GM12878 (cell line): ENCODE results near the gene SAP25. TPM values are rescaled to one million over a fixed set of nuclear protein-coding genes. Genes with fewer than 3 reads are reported as not detected.

Source experiments
- ATAC-seq: fragments of 200-7000 bp; cut with Tn5 transposase; 3 replicates; pipeline ENCODE4 v1.9.1; 2020; ENCODE audit warnings: mild to moderate bottlenecking, moderate library complexity
- BruUV-seq: library from RNA; stranded (reverse); fragments of 400-500 nt; replicated peaks from 2 replicates; lab custom pipeline; 2021; lab: Mats Ljungman, UMichigan
- CTCF ChIA-PET: fragments of 300-600 bp; sonication (Branson Sonifier 250); formaldehyde crosslinking; extraction: SDS; loops from one replicate; lab custom pipeline; 2021; ENCODE audit warnings: inconsistent platforms; lab: Yijun Ruan, JAX
- POLR2A ChIA-PET: fragments of 350-600 bp; formaldehyde crosslinking; extraction: SDS; loops from one replicate; lab custom pipeline; 2021; ENCODE audit warnings: inconsistent platforms; lab: Charles Lee
- RAD21 ChIA-PET: fragments of 300-600 bp; sonication (Branson Sonifier 250); formaldehyde crosslinking; loops from one replicate; lab custom pipeline; 2023; ENCODE audit warnings: antibody characterized with exemption; ENCODE audit not compliant: unreplicated experiment; lab: Charles Lee
- SMC1A ChIA-PET: fragments of 300-600 bp; sonication (Branson Sonifier 250); formaldehyde crosslinking; loops from one replicate; lab custom pipeline; 2023; ENCODE audit not compliant: unreplicated experiment, uncharacterized antibody; lab: Charles Lee
- DNase-seq: peaks from one replicate; pipeline ENCODE4 v3.0.0-alpha.2; 2011; ENCODE audit warnings: low read depth, low spot score
- FAIRE-seq: peaks from 3 replicates; lab custom pipeline; 2011; peaks lifted over from hg19 to GRCh38; lab: Jason Lieb, UNC
- H2AFZ ChIP-seq: 2 replicates; pipeline ENCODE4 v1.6.0; 2011; ENCODE audit warnings: low read depth, low read length, control low read depth; ENCODE audit not compliant: control insufficient read depth
- H3K27ac ChIP-seq: 2 replicates; pipeline ENCODE4 v1.5.1; 2011; ENCODE audit warnings: control low read depth; ENCODE audit not compliant: control insufficient read depth, insufficient read depth
- H3K27me3 ChIP-seq, 2 experiments: replicated peaks in 1 of 2; 2 replicates each; pipeline versions ENCODE4 v1.6.0 to v1.6.1; 2011; ENCODE audit warnings: low read length in 1 of 2; ENCODE audit not compliant: control insufficient read depth in 2 of 2, insufficient read depth in 2 of 2
- H3K36me3 ChIP-seq, 2 experiments: 2 replicates each; pipeline ENCODE4 v1.5.1; 2011; ENCODE audit warnings: low read length in 1 of 2; ENCODE audit not compliant: control insufficient read depth in 2 of 2, insufficient read depth in 2 of 2
- H3K4me1 ChIP-seq: 2 replicates; pipeline ENCODE4 v1.6.1; 2011; ENCODE audit warnings: mild to moderate bottlenecking, low read length, moderate library complexity, mixed read lengths; ENCODE audit not compliant: control insufficient read depth, insufficient read depth
- H3K4me2 ChIP-seq: 2 replicates; pipeline ENCODE4 v1.6.0; 2011; ENCODE audit warnings: control low read depth; ENCODE audit not compliant: control insufficient read depth, insufficient read depth
- H3K4me3 ChIP-seq: fragments of 200-600 bp; sonication (generic); 2 replicates; pipeline ENCODE4 v1.5.1; 2016
- H3K79me2 ChIP-seq: 2 replicates; pipeline ENCODE4 v1.6.0; 2011; ENCODE audit warnings: low read length; ENCODE audit not compliant: control insufficient read depth, insufficient read depth
- H3K9ac ChIP-seq: 2 replicates; pipeline ENCODE4 v1.8.0; 2011; ENCODE audit warnings: low read length, control low read depth, mixed read lengths; ENCODE audit not compliant: control insufficient read depth, insufficient read depth
- H3K9me3 ChIP-seq: replicated peaks from 3 replicates; pipeline ENCODE4 v1.5.1; 2011; ENCODE audit warnings: mild to moderate bottlenecking, low read length; ENCODE audit not compliant: control insufficient read depth, insufficient read depth
- H4K20me1 ChIP-seq: 2 replicates; pipeline ENCODE4 v1.6.0; 2011; ENCODE audit not compliant: control insufficient read depth, insufficient read depth
- ASH2L ChIP-seq: fragments of 300-600, 200-600 bp; sonication (generic); IDR thresholded peaks from 2 replicates; pipeline ENCODE4 v1.6.1; 2017; ENCODE audit warnings: low read depth, mild to moderate bottlenecking, borderline replicate concordance
- EED ChIP-seq: sonication (generic); IDR thresholded peaks from 2 replicates; pipeline ENCODE4 v1.6.1; 2016; ENCODE audit warnings: antibody characterized with exemption, low read depth
- MEF2B ChIP-seq: fragments of 450-650 bp; IDR thresholded peaks from 2 replicates; pipeline ENCODE4 v1.6.1; 2018; ENCODE audit warnings: mild to moderate bottlenecking, moderate library complexity; ENCODE audit not compliant: partially characterized antibody, poor library complexity, severe bottlenecking
- RBBP5 ChIP-seq: fragments of 200-600 bp; sonication (generic); conservative IDR thresholded peaks from 2 replicates; pipeline ENCODE4 v1.6.1; 2016
- STAT3 ChIP-seq: IDR thresholded peaks from 2 replicates; pipeline ENCODE4 v1.6.1; 2011; ENCODE audit warnings: low read depth, low read length, improper control_type of control experiment
- ZNF384 ChIP-seq: IDR thresholded peaks from 2 replicates; pipeline ENCODE4 v1.6.1; 2012; ENCODE audit warnings: low read depth, mild to moderate bottlenecking, low read length, improper control_type of control experiment, borderline replicate concordance
- ZNF622 ChIP-seq: fragments of 450-650 bp; IDR thresholded peaks from 2 replicates; pipeline ENCODE4 v1.6.1; 2017; ENCODE audit warnings: mild to moderate bottlenecking, inconsistent platforms
- WGBS: methylation state at CpG from one replicate; pipeline ENCODE4 v1.1.6; 2016; ENCODE audit warnings: low lambda C conversion rate; ENCODE audit not compliant: insufficient replicate concordance, insufficient coverage; ENCODE audit errors: missing lambda C conversion rate; 5-methylcytosine and 5-hydroxymethylcytosine counted together
- in situ Hi-C: fragments of 300-500 bp; cut with MboI; formaldehyde crosslinking; loops from 9 replicates; pipeline ENCODE4 v1.14.3; 2018; ENCODE audit warnings: mixed read lengths
- intact Hi-C: fragments of 100-400 bp; cut with micrococcal nuclease; formaldehyde crosslinking; loops from one replicate; pipeline ENCODE4 v1.14.2; 2022; ENCODE audit not compliant: unreplicated experiment
- polyA plus RNA-seq, 11 experiments: library from polyadenylated mRNA; depleted of rRNA in 4 of 11; unstranded in 6 of 11; stranded (reverse) in 5 of 11; fragments of >200 nt; fragmentation: Nextera tagmentation in 4 of 11; fragmentation: Illumina TruSeq in 1 of 11; extraction: Ambion mirVana in 4 of 11; extraction: Trizol in 1 of 11; gene quantifications; 1 replicate in 1 of 11; 2 replicates in 10 of 11; pipeline versions ENCODE4 v1.2.1 to v1.2.3, GENCODE V29; 2011 to 2016; ENCODE audit warnings: inconsistent platforms in 2 of 11, missing spikeins in 2 of 11, low read depth in 1 of 11
- total RNA-seq, 4 experiments: library from RNA; depleted of rRNA in 3 of 4; stranded (reverse); fragments of >200 nt in 3 of 4; fragmentation: Illumina TruSeq in 1 of 4; extraction: Trizol in 1 of 4; gene quantifications; 2 replicates each; pipeline versions ENCODE4 v1.2.1 to v1.2.3, GENCODE V29; 2013 to 2021
- TF ChIP-seq, protein P1 (sequence below): fragments of 450-650 bp; IDR thresholded peaks from 2 replicates; pipeline ENCODE4 v1.6.1; 2017; ENCODE audit warnings: mild to moderate bottlenecking, moderate library complexity

SAP25 gene
- total and polyA plus RNA-seq, 10 of the 15 experiments (the other 5 are each of a cell fraction or from before 2014, with no cell fraction given), result 0.14 to 8.6 (median 1.1) TPM

DNA sequence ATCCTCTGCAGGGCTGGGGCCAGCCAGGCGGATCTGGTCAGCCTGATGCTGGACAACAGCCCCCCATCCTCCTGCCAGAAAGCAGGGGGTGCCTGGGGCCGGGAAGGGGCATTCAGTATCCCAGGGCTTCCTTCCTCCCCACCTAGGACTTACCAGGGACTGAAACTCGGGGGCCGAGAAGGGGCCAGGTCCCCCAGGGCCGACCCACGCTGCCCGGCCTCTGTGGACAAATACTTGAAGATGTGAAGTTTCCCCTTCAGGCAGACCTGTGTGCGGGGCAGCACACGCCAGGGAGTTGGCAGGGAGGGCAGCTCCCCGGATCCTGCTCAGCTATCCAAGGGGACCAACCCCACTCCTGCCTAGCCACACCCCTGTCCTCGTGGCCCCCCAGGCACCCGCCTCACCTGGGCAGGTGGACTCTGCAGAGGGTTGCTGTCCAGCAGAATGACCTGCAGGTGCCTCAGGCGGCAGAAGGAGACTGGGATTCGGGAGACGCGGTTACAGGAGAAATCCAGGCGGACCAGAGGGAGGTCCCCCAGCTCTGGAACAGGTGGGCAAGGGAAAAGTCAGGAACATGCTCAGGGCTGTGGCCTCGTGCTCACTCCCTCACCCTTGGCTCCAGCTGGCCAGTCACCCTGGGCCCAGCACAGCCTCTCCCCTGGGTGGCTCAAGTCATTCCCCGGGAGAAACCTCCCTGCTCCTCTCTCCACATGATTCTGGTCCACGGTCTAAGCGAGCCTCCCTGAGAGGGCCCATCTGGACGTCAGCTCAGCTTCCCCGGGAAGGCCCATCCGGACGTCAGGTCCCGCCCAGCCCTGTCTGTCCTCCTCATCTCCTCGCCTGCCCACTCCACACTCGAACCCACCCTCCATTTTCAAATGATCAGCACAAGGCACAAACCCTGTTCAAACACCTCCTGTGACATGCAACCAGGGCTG, 4.8 kb upstream of the SAP25 start:
- 88% methylated on average over 28 of the region's 28 CpGs for WGBS
- ATAC-seq, result no peak
- TF ChIP-seq ASH2L, result no peak
- no peak for TF ChIP-seq ZNF622
- TF ChIP-seq STAT3, result no peak
- TF ChIP-seq, protein P1, sequence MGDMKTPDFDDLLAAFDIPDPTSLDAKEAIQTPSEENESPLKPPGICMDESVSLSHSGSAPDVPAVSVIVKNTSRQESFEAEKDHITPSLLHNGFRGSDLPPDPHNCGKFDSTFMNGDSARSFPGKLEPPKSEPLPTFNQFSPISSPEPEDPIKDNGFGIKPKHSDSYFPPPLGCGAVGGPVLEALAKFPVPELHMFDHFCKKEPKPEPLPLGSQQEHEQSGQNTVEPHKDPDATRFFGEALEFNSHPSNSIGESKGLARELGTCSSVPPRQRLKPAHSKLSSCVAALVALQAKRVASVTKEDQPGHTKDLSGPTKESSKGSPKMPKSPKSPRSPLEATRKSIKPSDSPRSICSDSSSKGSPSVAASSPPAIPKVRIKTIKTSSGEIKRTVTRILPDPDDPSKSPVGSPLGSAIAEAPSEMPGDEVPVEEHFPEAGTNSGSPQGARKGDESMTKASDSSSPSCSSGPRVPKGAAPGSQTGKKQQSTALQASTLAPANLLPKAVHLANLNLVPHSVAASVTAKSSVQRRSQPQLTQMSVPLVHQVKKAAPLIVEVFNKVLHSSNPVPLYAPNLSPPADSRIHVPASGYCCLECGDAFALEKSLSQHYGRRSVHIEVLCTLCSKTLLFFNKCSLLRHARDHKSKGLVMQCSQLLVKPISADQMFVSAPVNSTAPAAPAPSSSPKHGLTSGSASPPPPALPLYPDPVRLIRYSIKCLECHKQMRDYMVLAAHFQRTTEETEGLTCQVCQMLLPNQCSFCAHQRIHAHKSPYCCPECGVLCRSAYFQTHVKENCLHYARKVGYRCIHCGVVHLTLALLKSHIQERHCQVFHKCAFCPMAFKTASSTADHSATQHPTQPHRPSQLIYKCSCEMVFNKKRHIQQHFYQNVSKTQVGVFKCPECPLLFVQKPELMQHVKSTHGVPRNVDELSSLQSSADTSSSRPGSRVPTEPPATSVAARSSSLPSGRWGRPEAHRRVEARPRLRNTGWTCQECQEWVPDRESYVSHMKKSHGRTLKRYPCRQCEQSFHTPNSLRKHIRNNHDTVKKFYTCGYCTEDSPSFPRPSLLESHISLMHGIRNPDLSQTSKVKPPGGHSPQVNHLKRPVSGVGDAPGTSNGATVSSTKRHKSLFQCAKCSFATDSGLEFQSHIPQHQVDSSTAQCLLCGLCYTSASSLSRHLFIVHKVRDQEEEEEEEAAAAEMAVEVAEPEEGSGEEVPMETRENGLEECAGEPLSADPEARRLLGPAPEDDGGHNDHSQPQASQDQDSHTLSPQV, result no peak
- TF ChIP-seq MEF2B, result no peak
- no peak for TF ChIP-seq ZNF384
- TF ChIP-seq EED, result no peak
- TF ChIP-seq RBBP5, result no peak
- H4K20me1 ChIP-seq, result no peaks in the 10 kb centered on the region
- POLR2A ChIA-PET, result no interaction called here
- no peaks in the 10 kb centered on the region for H3K9me3 ChIP-seq
- no peak overlapping the region for H3K9ac ChIP-seq
- no peak for DNase-seq
- peaks cover 8% of the 10 kb centered on the region for H3K79me2 ChIP-seq
- H3K36me3 ChIP-seq, result peaks cover 11 to 20% of the 10 kb centered on the region in 2 experiments
- H3K4me1 ChIP-seq, result peaks cover 10% of the 10 kb centered on the region
- H3K27me3 ChIP-seq, result no peaks in the 10 kb centered on the region
- SMC1A ChIA-PET, result no interaction called here
- no peak overlapping the region for H2AFZ ChIP-seq
- FAIRE-seq, result no peak
- in situ Hi-C loops (no loop called here), intact Hi-C loops (no loop called here)
- no peak overlapping the region for H3K4me2 ChIP-seq
- H3K27ac ChIP-seq, result no peak overlapping the region
- no peak overlapping the region for H3K4me3 ChIP-seq
- CTCF ChIA-PET, result interaction anchor here (1.8 kb wide), 1 partner anchor 10 kb away, joined by 7 read pairs; no protein-coding TSS in a partner anchor
- RAD21 ChIA-PET, result no interaction called here
- BruUV-seq, result no TSS peak
